Thyroid gland (tissue), 4 donors: ENCODE measurements around the gene KLKB1. TPM values are rescaled to one million over a fixed set of nuclear protein-coding genes. Genes with fewer than 3 reads are reported as not detected.

ENCODE experiments used
- DNase-seq, 2 donors: peaks; one replicate each; pipeline ENCODE4 v3.0.0-alpha.2; 2019
- H3K27ac ChIP-seq, 3 donors: fragments of 200-600 bp; sonication (generic); 1 replicate in 2 of 3; 2 replicates in 1 of 3; pipeline ENCODE4 v1.5.1; 2016 to 2019; ENCODE audit warnings: mild to moderate bottlenecking in 1 of 3, moderate library complexity in 1 of 3
- H3K27me3 ChIP-seq: fragments of 200-600 bp; sonication (generic); one replicate; pipeline ENCODE4 v1.5.1; 2019
- H3K36me3 ChIP-seq, 2 donors: fragments of 200-600 bp; sonication (generic); one replicate each; pipeline ENCODE4 v1.5.1; 2016 to 2019
- H3K4me1 ChIP-seq, 2 donors: fragments of 200-600 bp; sonication (generic); one replicate each; pipeline ENCODE4 v1.5.1; 2017 to 2019
- H3K4me3 ChIP-seq, 3 donors: fragments of 200-600 bp; sonication (generic); replicated peaks in 1 of 3; 1 replicate in 2 of 3; 2 replicates in 1 of 3; pipeline ENCODE4 v1.5.1; 2016; ENCODE audit warnings: mild to moderate bottlenecking in 1 of 3
- H3K9me3 ChIP-seq: fragments of 200-600 bp; sonication (generic); one replicate; pipeline ENCODE4 v1.5.1; 2017
- CTCF ChIP-seq, 6 experiments: fragments of 200-600 bp in 3 of 6; fragments of 450-650 bp in 3 of 6; sonication (generic) in 3 of 6; IDR thresholded peaks; one replicate each; pipeline ENCODE4 v1.5.1; 2016 to 2019; ENCODE audit warnings: antibody characterized with exemption in 6 of 6, mild to moderate bottlenecking in 2 of 6, inconsistent platforms in 1 of 6, moderate library complexity in 1 of 6
- POLR2A ChIP-seq, 2 donors: fragments of 450-650 bp; IDR thresholded peaks; one replicate each; pipeline ENCODE4 v1.6.1; 2017; ENCODE audit warnings: antibody characterized with exemption in 2 of 2, mild to moderate bottlenecking in 2 of 2, moderate library complexity in 1 of 2
- WGBS, 2 donors: methylation state at CpG; one replicate each; pipeline ENCODE4 v1.1.5; 2017; 5-methylcytosine and 5-hydroxymethylcytosine counted together
- intact Hi-C: fragments of 100-400 bp; cut with DNase I; formaldehyde crosslinking; loops from one replicate; pipeline ENCODE4 v1.15.1; 2023
- total RNA-seq, 4 donors: library from RNA; depleted of rRNA; stranded (reverse); fragments of >200 nt; gene quantifications; one replicate each; pipeline ENCODE4 v1.2.3, GENCODE V29; 2016

The KLKB1 gene
- total RNA-seq, 4 donors from 2014 or later, result 1.2 to 11.8 (median 2.3) TPM; not detected in 1

DNA sequence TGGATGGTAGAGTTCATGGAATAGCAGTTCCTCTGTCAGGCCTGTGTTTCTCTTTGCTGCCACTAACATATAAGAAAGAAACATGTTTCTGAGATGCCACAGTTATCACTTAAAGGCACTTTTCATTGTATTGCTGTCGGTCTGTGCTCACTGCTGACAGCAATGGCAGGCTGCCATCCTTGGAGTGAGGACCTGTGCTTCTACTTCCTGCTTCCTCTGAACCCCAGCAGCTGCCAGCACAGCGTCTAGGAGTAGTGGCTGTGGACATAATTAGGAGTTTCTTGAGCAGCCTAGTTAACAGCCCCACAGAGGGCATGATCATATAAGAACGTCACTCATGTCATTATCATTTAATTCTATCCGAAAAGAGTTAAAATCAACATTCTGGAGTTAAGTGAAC is 69.2 kb downstream of the KLKB1 start:
- no peak for TF ChIP-seq POLR2A (IDR thresholded peaks at IDR 0.05)
- intact Hi-C loops, result loop anchor here (5.0 kb wide), 1 partner anchor 291 kb away; no protein-coding TSS in a partner anchor
- 57 to 58% methylated on average over 4 of the region's 4 CpGs for WGBS, 2 donors

GRCh38 chr4:186297013-186297645 is 69.8 kb downstream of the KLKB1 start:
- no peak for DNase-seq
- WGBS, 2 donors, result 54 to 59% methylated on average over 21 of the region's 21 CpGs
- Histone ChIP-seq H3K27me3 (no peaks in the 10 kb centered on the region), H3K4me3 (no peak overlapping the region), H3K27ac (no peak overlapping the region), H3K9me3 (no peaks in the 10 kb centered on the region), H3K36me3 (no peaks in the 10 kb centered on the region), H3K4me1 (no peaks in the 10 kb centered on the region)
- TF ChIP-seq CTCF (IDR thresholded peaks at IDR 0.05) (peak in 4 of 6 experiments; percentile 30 to 80 (median 70)), POLR2A (IDR thresholded peaks at IDR 0.05) (no peak)
- intact Hi-C loops, result loop anchor here (5.0 kb wide), 1 partner anchor 290 kb away; no protein-coding TSS in a partner anchor

More for the DNA sequence above, 69.2 kb downstream of the KLKB1 start:
- H3K27ac ChIP-seq, result no peak overlapping the region
- H3K27me3 ChIP-seq, result no peaks in the 10 kb centered on the region
- H3K4me1 ChIP-seq, result no peaks in the 10 kb centered on the region
- H3K36me3 ChIP-seq, result no peaks in the 10 kb centered on the region
- no peak for DNase-seq
- no peak overlapping the region for H3K4me3 ChIP-seq
- H3K9me3 ChIP-seq, result no peaks in the 10 kb centered on the region

DNA sequence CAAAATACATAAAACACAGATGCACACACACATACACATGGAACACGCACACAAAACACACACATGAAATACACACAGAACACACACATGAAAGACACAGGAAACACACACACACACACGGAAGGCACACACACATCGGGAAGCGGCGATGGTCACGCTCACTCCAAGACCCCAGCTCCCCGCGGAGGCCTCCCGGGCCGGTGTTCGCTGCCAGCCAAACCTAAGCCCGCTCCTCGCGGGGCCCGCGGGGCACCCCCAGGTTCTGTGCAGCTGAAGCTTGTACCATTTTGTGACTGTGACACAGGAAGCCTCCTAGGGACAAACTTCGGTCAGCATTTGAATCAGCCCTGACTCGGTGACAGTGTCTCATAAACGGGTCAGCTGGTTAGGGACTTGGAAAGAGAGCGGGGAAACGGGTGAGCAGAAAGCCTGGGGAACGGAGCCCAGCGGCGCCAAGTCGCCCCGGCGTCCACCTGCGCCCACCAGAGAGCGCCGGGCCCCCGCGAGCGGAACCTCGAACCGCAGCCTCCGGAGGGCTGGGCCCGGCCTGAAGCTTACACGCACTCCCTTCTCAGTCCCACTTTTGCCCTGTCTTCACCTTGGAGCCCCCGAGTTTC is 70.8 kb downstream of the KLKB1 start:
- no peak for DNase-seq
- WGBS, 2 donors, result 35 to 36% methylated on average over 21 to 34 of the region's 39 CpGs
- intact Hi-C loops, result loop anchor here (5.0 kb wide), 1 partner anchor 289 kb away; no protein-coding TSS in a partner anchor

DNA sequence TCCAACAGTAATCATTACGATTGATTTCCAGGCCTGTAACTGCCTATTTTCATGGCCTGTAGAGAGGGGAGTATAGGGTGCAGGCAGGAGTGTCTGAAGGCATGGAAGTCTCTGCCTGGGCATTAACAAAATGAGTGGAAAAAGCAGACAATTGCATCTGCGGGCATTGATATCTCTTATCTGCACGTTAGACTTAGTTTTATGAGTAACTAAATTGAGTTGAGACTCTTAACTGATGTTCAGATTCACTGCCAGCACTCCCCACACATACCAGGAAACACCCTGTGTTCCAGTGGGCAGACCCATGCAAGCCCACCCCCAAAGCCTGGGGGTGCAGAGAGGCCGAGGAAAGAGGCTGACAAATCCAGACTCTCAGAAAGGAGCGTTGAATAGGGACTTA is 72.0 kb downstream of the KLKB1 start:
- no peak overlapping the region for H3K4me3 ChIP-seq
- no peaks in the 10 kb centered on the region for H3K9me3 ChIP-seq
- intact Hi-C loops, result loop anchor here (5.0 kb wide), 1 partner anchor 288 kb away; no protein-coding TSS in a partner anchor
- no peaks in the 10 kb centered on the region for H3K4me1 ChIP-seq
- no peak for DNase-seq
- H3K27me3 ChIP-seq, result no peaks in the 10 kb centered on the region
- no peak for TF ChIP-seq POLR2A (IDR thresholded peaks at IDR 0.05)
- no peak for TF ChIP-seq CTCF (IDR thresholded peaks at IDR 0.05)
- H3K27ac ChIP-seq, result no peak overlapping the region
- 88 to 93% methylated on average over 5 of the region's 5 CpGs for WGBS, 2 donors
- H3K36me3 ChIP-seq, result no peaks in the 10 kb centered on the region

More for the DNA sequence above, 70.8 kb downstream of the KLKB1 start:
- Histone ChIP-seq H3K4me1 (no peaks in the 10 kb centered on the region), H3K9me3 (no peaks in the 10 kb centered on the region), H3K36me3 (no peaks in the 10 kb centered on the region), H3K27me3 (no peaks in the 10 kb centered on the region), H3K27ac (no peak overlapping the region), H3K4me3 (no peak overlapping the region)
- TF ChIP-seq POLR2A (IDR thresholded peaks at IDR 0.05) (no peak), CTCF (IDR thresholded peaks at IDR 0.05) (no peak)

DNA sequence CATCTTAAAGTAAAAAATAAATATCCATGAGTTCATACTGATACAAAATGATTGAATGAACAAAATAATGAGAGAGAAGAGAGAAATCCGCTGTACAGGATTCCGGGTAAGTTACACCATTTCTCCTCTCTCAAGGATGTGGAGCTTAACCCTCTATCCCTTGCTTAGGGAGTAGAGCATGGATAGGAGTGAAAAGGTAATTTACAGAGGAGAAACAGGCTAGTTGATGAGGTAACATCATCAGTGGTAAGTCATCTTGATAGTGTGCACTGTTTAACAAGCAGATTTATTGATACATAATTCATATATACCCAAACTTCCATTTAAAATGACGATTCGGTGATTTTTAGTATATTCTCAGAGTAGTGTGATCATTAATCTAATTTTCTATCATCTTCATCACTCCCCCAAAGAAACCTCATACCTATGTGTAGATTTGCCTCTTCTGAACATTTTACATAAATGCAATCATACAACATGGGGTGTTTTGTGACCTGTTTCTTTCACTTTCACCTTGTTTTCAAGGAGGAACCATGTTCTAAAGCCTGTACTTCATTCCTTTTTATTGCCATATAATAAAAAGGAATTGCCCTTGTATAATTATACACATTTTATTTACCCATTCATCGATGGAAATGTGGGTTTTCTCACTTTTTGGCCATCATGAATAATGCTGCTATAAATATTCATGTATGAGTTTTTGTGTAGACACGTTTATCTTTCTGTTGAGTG is 73.5 kb downstream of the KLKB1 start:
- no peaks in the 10 kb centered on the region for H3K36me3 ChIP-seq
- TF ChIP-seq POLR2A (IDR thresholded peaks at IDR 0.05), result no peak
- TF ChIP-seq CTCF (IDR thresholded peaks at IDR 0.05), result no peak
- intact Hi-C loops, result no loop called here
- no peak for DNase-seq
- no peak overlapping the region for H3K27ac ChIP-seq
- H3K9me3 ChIP-seq, result no peaks in the 10 kb centered on the region
- no peak overlapping the region for H3K4me3 ChIP-seq
- WGBS, 2 donors, result 92 to 94% methylated on average over 6 of the region's 6 CpGs
- peaks cover 0 to 8% of the 10 kb centered on the region in 2 donors for H3K4me1 ChIP-seq
- H3K27me3 ChIP-seq, result no peaks in the 10 kb centered on the region
